Tibial artery (tissue), 4 donors: ENCODE data around the gene MRPL20.

ENCODE experiments used
- DNase-seq, 2 donors: peaks; one replicate each; pipeline ENCODE4 v3.0.0-alpha.2; 2019
- H3K27ac ChIP-seq, 2 donors: fragments of 200-600 bp; sonication (generic) in 1 of 2; 1 replicate in 1 of 2; 2 replicates in 1 of 2; pipeline ENCODE4 v1.5.1; 2018 to 2019; ENCODE audit warnings: mild to moderate bottlenecking in 1 of 2
- H3K27me3 ChIP-seq, 2 donors: fragments of 200-600 bp; sonication (generic) in 1 of 2; one replicate each; pipeline versions ENCODE4 v1.5.1 to v1.6.0; 2016 to 2019
- H3K36me3 ChIP-seq, 3 donors: fragments of 200-600 bp; sonication (generic) in 2 of 3; one replicate each; pipeline ENCODE4 v1.5.1; 2016 to 2019; ENCODE audit warnings: mild to moderate bottlenecking in 2 of 3
- H3K4me1 ChIP-seq, 4 donors: fragments of 200-600 bp; sonication (generic) in 2 of 4; 1 replicate in 3 of 4; 2 replicates in 1 of 4; pipeline ENCODE4 v1.5.1; 2016 to 2019
- H3K4me3 ChIP-seq, 2 donors: fragments of 200-600 bp; sonication (generic) in 1 of 2; 1 replicate in 1 of 2; 2 replicates in 1 of 2; pipeline ENCODE4 v1.5.1; 2018 to 2019; ENCODE audit warnings: mild to moderate bottlenecking in 2 of 2
- H3K9me3 ChIP-seq, 3 donors: fragments of 200-600 bp; sonication (generic) in 1 of 3; one replicate each; pipeline ENCODE4 v1.5.1; 2016 to 2019
- CTCF ChIP-seq, 2 experiments: fragments of 200-600 bp in 1 of 2; fragments of 450-650 bp in 1 of 2; IDR thresholded peaks; one replicate each; pipeline ENCODE4 v1.5.1; 2017 to 2019; ENCODE audit warnings: antibody characterized with exemption in 2 of 2, mild to moderate bottlenecking in 1 of 2, moderate library complexity in 1 of 2
- intact Hi-C: fragments of 100-400 bp; cut with DNase I; formaldehyde crosslinking; loops from one replicate; pipeline ENCODE4 v1.15.0; 2023; ENCODE audit warnings: low total_unique reads

Gene MRPL20

GRCh38 chr1:1424707-1425106 is 17.6 kb upstream of the MRPL20 start:
- no peak for TF ChIP-seq CTCF (IDR thresholded peaks at IDR 0.05)
- DNase-seq: no peak
- Histone ChIP-seq H3K4me1 (peaks cover 0 to 15% (median 13%) of the 10 kb centered on the region in 4 donors), H3K27me3 (peaks cover 0 to 50% of the 10 kb centered on the region in 2 donors), H3K9me3 (no peaks in the 10 kb centered on the region), H3K27ac (no peak overlapping the region), H3K4me3 (no peak overlapping the region), H3K36me3 (no peaks in the 10 kb centered on the region)
- intact Hi-C loops: no loop called here

GRCh38 chr1:1423245-1423597 is 16.1 kb upstream of the MRPL20 start:
- Histone ChIP-seq H3K9me3 (no peaks in the 10 kb centered on the region), H3K4me1 (peaks cover 0 to 18% (median 11%) of the 10 kb centered on the region in 4 donors), H3K4me3 (no peak overlapping the region), H3K27ac (no peak overlapping the region), H3K36me3 (no peaks in the 10 kb centered on the region), H3K27me3 (peaks cover 0 to 57% of the 10 kb centered on the region in 2 donors)
- DNase-seq: no peak
- intact Hi-C loops: no loop called here
- no peak for TF ChIP-seq CTCF (IDR thresholded peaks at IDR 0.05)

GRCh38 chr1:1422465-1423244 is 15.6 kb upstream of the MRPL20 start:
- Histone ChIP-seq H3K4me1 (peaks cover 0 to 20% (median 10%) of the 10 kb centered on the region in 4 donors), H3K27ac (no peak overlapping the region), H3K36me3 (no peaks in the 10 kb centered on the region), H3K4me3 (no peak overlapping the region), H3K9me3 (no peaks in the 10 kb centered on the region), H3K27me3 (peaks cover 0 to 56% of the 10 kb centered on the region in 2 donors)
- intact Hi-C loops: no loop called here
- DNase-seq: no peak
- no peak for TF ChIP-seq CTCF (IDR thresholded peaks at IDR 0.05)

- DNase-seq: no peak
- Histone ChIP-seq H3K27me3 (peaks cover 0 to 50% of the 10 kb centered on the region in 2 donors), H3K27ac (no peak overlapping the region), H3K4me3 (no peak overlapping the region), H3K9me3 (no peaks in the 10 kb centered on the region), H3K4me1 (peaks cover 0 to 16% (median 6%) of the 10 kb centered on the region in 4 donors), H3K36me3 (no peaks in the 10 kb centered on the region)
- no peak for TF ChIP-seq CTCF (IDR thresholded peaks at IDR 0.05)
- intact Hi-C loops: no loop called here
These were observed 14.9 kb upstream of the MRPL20 start for GRCh38 chr1:1421907-1422464.

- H3K36me3 ChIP-seq: no peaks in the 10 kb centered on the region
- no peak for DNase-seq
- H3K4me1 ChIP-seq: peaks cover 0 to 16% (median 6%) of the 10 kb centered on the region in 4 donors
- intact Hi-C loops: no loop called here
- peaks cover 0 to 44% of the 10 kb centered on the region in 2 donors for H3K27me3 ChIP-seq
- no peaks in the 10 kb centered on the region for H3K9me3 ChIP-seq
- H3K27ac ChIP-seq: no peak within 1 kb of the TSS
- H3K4me3 ChIP-seq: peak within 1 kb of the TSS; percentile 29 to 41
- TF ChIP-seq CTCF (IDR thresholded peaks at IDR 0.05): no peak
These were observed 14.2 kb upstream of the MRPL20 start, which contains the start of gene ANKRD65 for GRCh38 chr1:1421147-1421906. ANKRD65 (minus strand) TSS chr1:1421276; CDS start chr1:1421005, 271 bp downstream.
